HEK293 (cell line): ENCODE data around the gene PPP2R3C.

ENCODE experiments used
- CTCF ChIA-PET: fragments of 350-600 bp; formaldehyde crosslinking; extraction: SDS; loops from one replicate; lab custom pipeline; 2021; ENCODE audit warnings: antibody characterized with exemption; lab: Yijun Ruan, JAX
- POLR2A ChIA-PET: fragments of 300-600 bp; formaldehyde crosslinking; extraction: SDS; loops from one replicate; lab custom pipeline; 2020; ENCODE audit warnings: antibody characterized with exemption, inconsistent platforms; lab: Yijun Ruan, JAX
- H3K27ac ChIP-seq: fragments of 200-500 bp; sonication (Bioruptor generic); 2 replicates; pipeline ENCODE4 v1.5.1; 2014; ENCODE audit warnings: low read depth, low read length, control low read depth, inconsistent platforms; ENCODE audit errors: extremely low read depth
- H3K36me3 ChIP-seq, 2 experiments: fragments of 200-500 bp in 1 of 2; sonication (Bioruptor generic) in 1 of 2; 1 replicate in 1 of 2; 2 replicates in 1 of 2; pipeline ENCODE4 v1.5.1; 2014 to 2017; ENCODE audit warnings: inconsistent platforms in 2 of 2, low read length in 2 of 2; ENCODE audit not compliant: control insufficient read depth in 2 of 2, insufficient read depth in 1 of 2
- H3K4me1 ChIP-seq: fragments of 200-500 bp; sonication (Bioruptor generic); 2 replicates; pipeline ENCODE4 v1.5.1; 2014; ENCODE audit warnings: mild to moderate bottlenecking, low read length, inconsistent platforms; ENCODE audit not compliant: control insufficient read depth, insufficient read depth
- H3K4me3 ChIP-seq: 2 replicates; pipeline ENCODE4 v1.5.1; 2011; ENCODE audit warnings: low read depth, mild to moderate bottlenecking, control low read depth, low read length, moderate library complexity
- H3K9me3 ChIP-seq: fragments of 200-500 bp; sonication (Bioruptor generic); 2 replicates; pipeline ENCODE4 v1.5.1; 2014; ENCODE audit warnings: low read depth, low read length, inconsistent platforms; ENCODE audit not compliant: control insufficient read depth, insufficient read depth
- BCL11B ChIP-seq: fragments of 450-650 bp; formaldehyde crosslinking; IDR thresholded peaks from 2 replicates; pipeline ENCODE4 v1.5.1; 2016; ENCODE audit warnings: low read depth, missing biosample characterization, missing genetic modification characterization
- HOXA7 ChIP-seq: sonication (generic); formaldehyde crosslinking; IDR thresholded peaks from 2 replicates; pipeline ENCODE4 v1.8.1; 2022; ENCODE audit warnings: missing genetic modification reagents, borderline replicate concordance
- INSM2 ChIP-seq: fragments of 450-650 bp; formaldehyde crosslinking; IDR thresholded peaks from 2 replicates; pipeline ENCODE4 v1.5.1; 2016; ENCODE audit warnings: missing biosample characterization, missing genetic modification characterization
- PRDM10 ChIP-seq: fragments of 450-650 bp; formaldehyde crosslinking; IDR thresholded peaks from 2 replicates; pipeline ENCODE4 v1.5.1; 2016; ENCODE audit warnings: missing biosample characterization, missing genetic modification characterization
- TSHZ1 ChIP-seq: fragments of 450-650 bp; formaldehyde crosslinking; IDR thresholded peaks from 2 replicates; pipeline ENCODE4 v1.5.1; 2016; ENCODE audit warnings: missing biosample characterization, missing genetic modification characterization, borderline replicate concordance
- ZBTB11 ChIP-seq: fragments of 450-650 bp; formaldehyde crosslinking; conservative IDR thresholded peaks from 2 replicates; pipeline ENCODE4 v1.5.1; 2016; ENCODE audit warnings: low read depth, missing biosample characterization, missing genetic modification characterization
- ZBTB21 ChIP-seq: fragments of 450-650 bp; formaldehyde crosslinking; IDR thresholded peaks from 2 replicates; pipeline ENCODE4 v1.5.1; 2017; ENCODE audit warnings: missing biosample characterization, missing genetic modification characterization
- ZFP3 ChIP-seq: fragments of 450-650 bp; formaldehyde crosslinking; IDR thresholded peaks from 2 replicates; pipeline ENCODE4 v1.5.1; 2016; ENCODE audit warnings: low read depth, missing biosample characterization, missing genetic modification characterization
- ZFP69B ChIP-seq: fragments of 450-650 bp; formaldehyde crosslinking; IDR thresholded peaks from 2 replicates; pipeline ENCODE4 v1.5.1; 2016; ENCODE audit warnings: missing biosample characterization, missing genetic modification characterization
- ZNF140 ChIP-seq: fragments of 450-650 bp; formaldehyde crosslinking; IDR thresholded peaks from 2 replicates; pipeline ENCODE4 v1.5.1; 2016; ENCODE audit warnings: missing biosample characterization, missing genetic modification characterization
- ZNF146 ChIP-seq: fragments of 450-650 bp; formaldehyde crosslinking; IDR thresholded peaks from 2 replicates; pipeline ENCODE4 v1.5.1; 2016; ENCODE audit warnings: missing biosample characterization, missing genetic modification characterization
- ZNF24 ChIP-seq: fragments of 450-650 bp; formaldehyde crosslinking; IDR thresholded peaks from 2 replicates; pipeline ENCODE4 v1.5.1; 2016; ENCODE audit warnings: missing biosample characterization, missing genetic modification characterization
- ZNF324 ChIP-seq: fragments of 450-650 bp; formaldehyde crosslinking; IDR thresholded peaks from 2 replicates; pipeline ENCODE4 v1.5.1; 2016; ENCODE audit warnings: missing biosample characterization, missing genetic modification characterization
- ZNF366 ChIP-seq: fragments of 450-650 bp; formaldehyde crosslinking; conservative IDR thresholded peaks from 2 replicates; pipeline ENCODE4 v1.5.1; 2016; ENCODE audit warnings: missing biosample characterization, missing genetic modification characterization
- ZNF398 ChIP-seq: fragments of 450-650 bp; formaldehyde crosslinking; IDR thresholded peaks from 2 replicates; pipeline ENCODE4 v1.5.1; 2017; ENCODE audit warnings: missing biosample characterization, missing genetic modification characterization
- ZNF501 ChIP-seq: fragments of 450-650 bp; formaldehyde crosslinking; IDR thresholded peaks from 2 replicates; pipeline ENCODE4 v1.5.1; 2016; ENCODE audit warnings: missing biosample characterization, missing genetic modification characterization
- ZNF514 ChIP-seq: fragments of 450-650 bp; formaldehyde crosslinking; IDR thresholded peaks from 2 replicates; pipeline ENCODE4 v1.5.1; 2016; ENCODE audit warnings: missing biosample characterization, missing genetic modification characterization
- ZNF549 ChIP-seq: fragments of 450-650 bp; IDR thresholded peaks from 2 replicates; pipeline ENCODE4 v1.5.1; 2018; ENCODE audit warnings: missing biosample characterization, missing genetic modification characterization, mild to moderate bottlenecking, inconsistent platforms, moderate library complexity
- ZNF585B ChIP-seq: fragments of 450-650 bp; formaldehyde crosslinking; IDR thresholded peaks from 2 replicates; pipeline ENCODE4 v1.5.1; 2016; ENCODE audit warnings: missing biosample characterization, missing genetic modification characterization
- ZNF596 ChIP-seq: fragments of 450-650 bp; IDR thresholded peaks from 2 replicates; pipeline ENCODE4 v1.5.0; 2018; ENCODE audit warnings: missing biosample characterization, mild to moderate bottlenecking, missing genetic modification characterization, moderate library complexity
- ZNF621 ChIP-seq: fragments of 450-650 bp; formaldehyde crosslinking; IDR thresholded peaks from 2 replicates; pipeline ENCODE4 v1.5.1; 2017; ENCODE audit warnings: missing biosample characterization, missing genetic modification characterization
- ZSCAN16 ChIP-seq: fragments of 450-650 bp; formaldehyde crosslinking; IDR thresholded peaks from 2 replicates; pipeline ENCODE4 v1.5.1; 2016; ENCODE audit warnings: missing biosample characterization, missing genetic modification characterization

PPP2R3C gene

GRCh38 chr14:35161231-35161630, 39.4 kb upstream of the PPP2R3C start (continued):
- TF ChIP-seq ZNF398 (tag by site-specific recombination) = no peak
- TF ChIP-seq ZFP3 (tag by site-specific recombination) = no peak
- TF ChIP-seq ZNF140 = no peak
- no peak for TF ChIP-seq ZNF501 (tag by site-specific recombination)
- TF ChIP-seq ZNF596 (tag by site-specific recombination) = no peak
- no peak for TF ChIP-seq PRDM10
- no peak for TF ChIP-seq ZNF621 (tag by site-specific recombination)
- TF ChIP-seq ZNF585B (tag by site-specific recombination) = no peak
- TF ChIP-seq BCL11B (tag by site-specific recombination) = no peak

GRCh38 chr14:35159742-35160409, 38.1 kb upstream of the PPP2R3C start:
- H3K4me3 ChIP-seq = no peak overlapping the region
- peaks cover 0 to 4% of the 10 kb centered on the region in 2 experiments; a peak in 2 of 3 replicates for H3K36me3 ChIP-seq
- POLR2A ChIA-PET = no interaction called here
- H3K27ac ChIP-seq = no peak overlapping the region
- peaks cover 12% of the 10 kb centered on the region; the same call in 1 of the 2 replicates for H3K4me1 ChIP-seq
- no peaks in the 10 kb centered on the region for H3K9me3 ChIP-seq
- CTCF ChIA-PET = interaction anchor here (0.7 to 1.0 kb wide), 4 partner anchors 13 to 497 kb away, joined by 3 to 4 read pairs (median 3); partner anchors contain the start of gene PPP2R3C
- TF ChIP-seq TSHZ1 (tag by site-specific recombination) (peak; percentile 69; the same call in 1 of the 2 replicates), ZBTB21 (tag by site-specific recombination) (peak; percentile 46; the same call in 1 of the 2 replicates), ZSCAN16 (tag by site-specific recombination) (no peak), ZNF366 (tag by site-specific recombination) (peak; percentile 73), INSM2 (0 out of 2 replicates have a peak, but pooled peaks have one; percentile 58), HOXA7 (CRISPR knock-in tag) (no peak), ZNF549 (tag by site-specific recombination) (peak; percentile 73), ZNF514 (tag by site-specific recombination) (no peak), ZNF324 (0 out of 2 replicates have a peak, but pooled peaks have one; percentile 56), ZNF24 (tag by site-specific recombination) (peak; percentile 51; the same call in 1 of the 2 replicates), ZFP69B (tag by site-specific recombination) (no peak), ZBTB11 (tag by site-specific recombination) (no peak), ZNF146 (tag by site-specific recombination) (no peak)
